A549 treated with AZD2906 at 1 μM for 4 hours (cell line): Measurements from ENCODE around the gene PTRHD1. TPM values are rescaled to one million over a fixed set of nuclear protein-coding genes. Genes with fewer than 3 reads are reported as not detected.

Experiments used
- total RNA-seq: library from RNA; stranded (reverse); fragments of 200-300 nt; extraction: Qiagen RNA extraction; gene quantifications from 5 replicates; pipeline ENCODE4 v1.2.3, GENCODE V29; 2022

Gene PTRHD1, protein sequence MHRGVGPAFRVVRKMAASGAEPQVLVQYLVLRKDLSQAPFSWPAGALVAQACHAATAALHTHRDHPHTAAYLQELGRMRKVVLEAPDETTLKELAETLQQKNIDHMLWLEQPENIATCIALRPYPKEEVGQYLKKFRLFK
- total RNA-seq, result 48.5 to 66.6 TPM (median 61.7 TPM) in 5 replicates

DNA sequence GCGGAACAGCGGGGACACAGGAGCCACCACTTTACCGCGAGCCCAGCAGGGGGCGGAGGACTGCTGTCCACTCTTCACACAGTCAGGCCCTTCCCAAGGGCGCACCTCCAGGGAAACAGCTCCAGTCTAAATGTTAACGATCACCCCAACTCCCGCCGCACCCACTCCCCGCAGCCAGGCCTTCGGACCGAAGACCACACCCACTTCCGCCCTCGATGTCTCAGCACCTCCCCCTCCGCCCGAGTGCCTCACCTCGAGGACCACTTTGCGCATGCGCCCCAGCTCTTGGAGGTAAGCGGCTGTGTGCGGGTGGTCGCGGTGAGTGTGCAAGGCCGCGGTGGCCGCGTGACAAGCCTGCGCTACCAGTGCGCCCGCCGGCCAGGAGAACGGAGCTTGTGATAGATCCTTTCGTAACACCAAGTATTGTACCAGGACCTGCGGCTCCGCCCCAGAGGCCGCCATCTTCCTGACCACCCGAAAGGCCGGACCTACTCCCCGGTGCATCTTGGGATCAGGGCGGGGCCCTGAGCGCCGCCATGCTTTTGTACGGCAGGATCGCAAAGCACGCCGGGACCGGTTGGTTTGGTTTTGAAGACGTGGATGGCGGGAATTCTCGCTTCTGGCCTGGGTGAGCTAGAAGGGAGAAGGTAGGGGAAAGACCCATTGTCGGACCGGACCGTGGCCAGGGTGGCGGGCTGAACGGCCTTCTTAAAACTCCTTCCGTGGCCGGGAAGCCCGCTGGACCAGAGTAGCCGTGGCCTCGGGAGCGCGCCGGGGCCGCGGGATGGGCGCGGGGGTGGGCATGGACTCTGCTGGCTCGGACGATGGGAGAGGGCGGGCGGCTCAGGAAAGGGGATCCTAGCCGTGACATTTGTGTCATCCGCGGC, at the start of gene PTRHD1, which contains the start of gene CENPO:
Gene PTRHD1, minus strand, starts transcription at position 518 of the 887 bp plus-strand sequence. Its CDS starts 14 bp downstream, at position 504.
Gene CENPO, plus strand, starts transcription at position 552 of the 887 bp plus-strand sequence. CDS start 495 bp downstream, outside the sequence.

Other genes starting within 250 kb of the PTRHD1 start
- 44.3 to 57.3 TPM (median 48.0 TPM) in 5 replicates for gene CENPO, start within 50 bp of the PTRHD1 start, total RNA-seq
- gene ADCY3, start 126.8 kb upstream of the PTRHD1 start, total RNA-seq, result 74.3 to 82.6 TPM (median 80.4 TPM) in 5 replicates
- gene DNAJC27, start 178.6 kb upstream of the PTRHD1 start, total RNA-seq, result 1.8 to 2.6 TPM (median 2.1 TPM) in 5 replicates
- 7.7 to 10.1 TPM (median 8.0 TPM) in 5 replicates for gene EFR3B, start 248.7 kb upstream of the PTRHD1 start, total RNA-seq